NCI-H82 (cell line): ENCODE data around the gene AKT3.
"Not testable (repeated sequence)": the region's sequence is repeated elsewhere in the genome, so short reads cannot be mapped to it uniquely, and the experiment has no call there.

Experiments
- DNase-seq: peaks from one replicate; lab custom pipeline; 2025; lab: John Stamatoyannopoulos, UW

AKT3 gene

DNA sequence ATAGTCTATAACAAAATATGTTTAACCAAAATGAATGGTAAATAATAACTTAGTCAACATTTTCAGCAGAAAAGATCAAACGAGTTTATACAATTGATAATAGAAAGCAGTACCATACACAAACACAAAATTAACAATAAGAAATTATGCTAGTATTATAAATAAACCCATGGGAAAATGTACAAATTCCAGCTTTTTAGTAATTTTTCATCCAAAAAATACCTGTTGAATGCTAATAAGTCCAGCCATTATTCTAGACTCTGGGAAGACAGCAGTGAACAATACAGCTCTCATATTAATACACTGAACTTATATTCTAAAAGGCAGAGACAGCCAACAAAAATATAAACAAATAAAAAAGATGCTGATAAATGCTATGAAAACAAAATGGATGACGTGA is 66.3 kb downstream of the AKT3 start:
- DNase-seq: no peak

DNA sequence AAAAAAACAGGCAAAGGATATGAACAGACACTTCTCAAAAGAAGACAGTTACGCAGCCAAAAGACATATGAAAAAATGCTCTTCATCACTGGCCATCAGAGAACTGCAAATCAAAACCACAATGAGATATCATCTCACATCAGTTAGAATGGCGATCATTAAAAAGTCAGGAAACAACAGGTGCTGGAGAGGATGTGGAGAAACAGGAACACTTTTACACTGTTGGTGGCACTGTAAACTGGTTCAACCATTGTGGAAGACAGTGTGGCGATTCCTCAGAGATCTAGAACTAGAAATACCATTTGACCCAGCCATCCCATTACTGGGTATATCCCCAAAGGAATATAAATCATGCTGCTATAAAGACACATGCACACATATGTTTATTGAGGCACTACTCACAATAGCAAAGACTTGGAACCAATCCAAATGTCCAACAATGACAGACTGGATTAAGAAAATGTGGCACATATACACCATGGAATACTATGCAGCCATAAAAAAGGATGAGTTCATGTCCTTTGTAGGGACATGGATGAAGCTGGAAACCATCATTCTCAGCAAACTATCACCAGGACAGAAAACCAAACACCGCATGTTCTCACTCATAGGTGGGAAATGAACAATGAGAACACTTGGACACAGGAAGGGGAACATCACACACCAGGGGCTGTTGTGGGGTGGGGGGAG is 77.5 kb downstream of the AKT3 start:
- DNase-seq: not testable (repeated sequence)

DNA sequence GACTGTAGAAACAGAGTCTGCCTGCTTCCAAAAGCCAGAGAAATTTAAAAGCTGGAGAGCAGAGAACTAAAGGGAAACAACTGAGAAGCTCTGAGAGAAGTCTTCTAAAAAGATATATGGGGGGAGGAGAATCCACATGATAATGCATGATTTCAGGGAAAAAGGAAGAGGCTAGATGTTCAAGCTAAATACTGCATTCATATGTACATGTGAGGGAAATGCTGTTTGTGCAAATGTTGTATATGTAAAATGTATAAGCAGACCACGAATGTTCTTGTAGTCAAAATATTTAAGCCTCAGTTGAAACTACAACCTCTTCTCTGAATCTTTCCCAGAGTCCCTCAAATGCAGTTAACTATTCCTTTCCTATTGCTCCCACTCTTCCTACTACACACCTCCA is 79.2 kb downstream of the AKT3 start:
- no peak for DNase-seq

DNA sequence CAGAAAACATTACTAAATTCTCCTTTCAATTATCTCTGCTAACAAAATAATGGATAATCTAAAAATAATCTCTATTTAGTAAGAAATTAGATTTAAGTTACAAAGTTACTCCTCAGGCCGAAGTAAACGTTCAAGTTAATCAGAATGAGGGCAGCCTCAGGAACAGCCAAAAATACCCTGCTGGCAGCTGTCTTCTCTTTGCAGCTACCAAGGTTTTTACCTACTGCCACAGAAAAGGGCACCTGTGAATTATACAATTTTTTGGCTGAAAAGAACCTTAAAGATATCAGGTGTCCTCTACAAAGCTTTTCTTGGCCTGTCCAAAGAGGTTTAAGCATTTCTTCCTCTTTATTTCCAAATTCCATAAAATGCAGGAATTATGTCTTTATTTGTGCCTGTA is 84.4 kb downstream of the AKT3 start:
- DNase-seq: no peak

DNA sequence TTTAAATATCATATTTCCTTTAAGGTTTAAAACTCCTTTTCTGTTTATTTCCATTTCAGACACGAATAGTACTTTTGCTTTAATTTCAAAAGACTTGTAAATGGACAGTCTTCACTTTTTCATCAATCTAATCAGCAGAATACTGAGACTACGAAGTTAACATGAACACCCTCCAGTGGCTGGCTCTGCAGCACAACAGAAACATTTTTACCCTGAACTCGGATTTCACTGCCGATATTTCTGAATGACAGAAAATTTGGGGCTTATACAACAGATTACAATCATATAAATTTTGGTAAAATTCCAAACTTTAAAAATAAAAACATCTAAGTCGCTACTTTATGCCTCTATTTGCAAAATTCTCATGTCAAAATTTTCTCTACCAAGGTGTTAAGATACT is 86.2 kb downstream of the AKT3 start:
- DNase-seq: no peak

DNA sequence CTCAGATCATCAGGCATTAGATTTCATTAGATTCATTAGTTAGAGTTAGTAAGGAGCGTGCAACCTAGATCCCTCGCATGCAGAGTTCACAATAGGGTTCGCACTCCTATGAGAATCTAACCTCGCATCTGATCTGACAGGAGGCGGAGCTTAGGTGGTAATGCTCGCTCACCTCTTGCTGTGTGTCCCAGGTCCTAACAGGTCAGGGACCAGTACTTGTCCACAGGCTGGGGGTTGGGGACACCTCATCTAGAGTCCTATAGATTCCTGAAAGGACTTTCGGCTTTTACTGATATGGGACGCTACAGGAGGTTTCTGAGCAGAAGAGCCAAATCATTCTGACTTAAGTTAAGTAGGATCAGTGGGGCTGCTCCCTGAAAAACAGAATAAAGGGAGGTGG is 91.4 kb downstream of the AKT3 start:
- no peak for DNase-seq

DNA sequence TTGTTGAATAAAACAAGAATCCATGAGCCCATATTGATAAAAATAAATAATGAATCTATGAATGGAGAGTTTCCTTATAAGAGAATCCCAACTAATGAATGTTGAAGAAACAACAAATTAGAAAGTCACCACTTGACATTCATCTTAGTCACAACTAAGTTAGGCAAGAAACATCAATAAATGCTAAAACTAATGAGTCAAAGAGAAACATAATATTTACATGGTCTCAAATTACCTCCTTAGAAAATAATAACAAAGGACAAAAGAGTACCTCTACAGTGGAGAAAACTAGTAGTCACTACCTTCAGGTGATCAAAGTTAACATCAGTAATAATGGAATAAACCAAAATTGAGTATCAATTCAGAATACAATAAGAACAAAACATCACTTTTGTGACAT is 93.5 kb downstream of the AKT3 start:
- no peak for DNase-seq

DNA sequence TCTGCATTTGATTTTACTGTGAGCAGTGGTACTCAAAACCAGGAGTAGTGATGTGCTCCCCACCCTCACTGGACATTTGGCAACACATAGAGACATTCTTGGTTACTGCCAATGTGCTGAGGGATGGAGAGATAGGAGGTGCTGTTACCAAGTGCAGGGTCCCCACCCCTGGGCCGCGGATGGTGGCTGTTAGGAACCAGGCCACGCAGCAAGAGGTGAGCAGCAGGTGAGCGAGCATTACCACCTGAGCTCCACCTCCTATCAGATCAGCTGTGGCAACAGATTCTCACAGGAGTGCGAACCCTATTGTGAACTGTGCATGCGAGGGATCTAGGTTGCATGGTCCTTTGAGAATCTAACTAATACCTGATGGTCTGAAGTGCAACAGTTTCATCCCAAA is 95.7 kb downstream of the AKT3 start:
- no peak for DNase-seq

DNA sequence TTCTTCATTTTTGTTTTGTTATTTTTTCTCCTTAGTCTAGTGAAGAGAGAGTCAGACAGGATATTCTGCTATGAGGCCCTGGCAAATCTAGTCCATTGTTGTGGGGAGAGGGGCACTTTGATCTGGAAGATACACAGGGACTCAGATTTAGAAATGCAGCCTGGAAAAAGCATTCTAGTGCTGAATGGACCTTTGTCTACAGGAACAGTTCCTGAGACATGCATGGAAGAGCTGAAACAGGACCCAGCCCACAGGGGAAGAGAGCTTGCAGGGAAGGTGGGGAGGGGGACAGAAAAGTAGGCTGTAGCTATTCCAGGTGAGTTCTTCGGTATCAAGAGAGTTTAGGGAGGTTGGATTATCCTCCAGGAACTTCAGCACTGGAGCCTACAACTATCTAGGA is 98.5 kb downstream of the AKT3 start:
- DNase-seq: no peak

DNA sequence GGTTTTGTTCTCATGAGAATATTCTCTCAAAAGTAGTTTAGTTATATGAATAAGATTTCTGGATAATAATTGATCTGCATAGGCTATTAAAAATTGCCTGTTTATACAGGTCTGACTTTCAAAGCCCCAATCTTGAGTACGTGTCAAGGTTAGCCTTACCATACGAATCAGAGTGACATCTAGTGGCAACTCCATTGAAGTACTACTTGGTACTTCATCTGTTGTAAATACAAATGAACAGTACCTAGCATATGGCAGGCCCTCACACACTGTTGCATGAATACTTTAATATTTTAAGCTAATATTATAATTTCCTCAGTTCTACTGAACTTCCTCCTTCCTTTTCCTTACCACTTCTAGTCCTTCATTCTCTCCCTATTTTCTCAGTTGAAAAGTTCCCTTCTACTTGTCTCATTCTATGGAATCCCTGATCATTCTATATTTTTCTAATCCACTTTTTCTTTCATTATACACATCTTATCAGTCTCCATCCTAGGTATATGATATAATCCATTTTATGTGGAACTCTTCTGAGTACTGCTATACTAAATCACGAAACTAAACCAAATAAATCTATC is 101.2 kb downstream of the AKT3 start:
- DNase-seq: peak; percentile 93

DNA sequence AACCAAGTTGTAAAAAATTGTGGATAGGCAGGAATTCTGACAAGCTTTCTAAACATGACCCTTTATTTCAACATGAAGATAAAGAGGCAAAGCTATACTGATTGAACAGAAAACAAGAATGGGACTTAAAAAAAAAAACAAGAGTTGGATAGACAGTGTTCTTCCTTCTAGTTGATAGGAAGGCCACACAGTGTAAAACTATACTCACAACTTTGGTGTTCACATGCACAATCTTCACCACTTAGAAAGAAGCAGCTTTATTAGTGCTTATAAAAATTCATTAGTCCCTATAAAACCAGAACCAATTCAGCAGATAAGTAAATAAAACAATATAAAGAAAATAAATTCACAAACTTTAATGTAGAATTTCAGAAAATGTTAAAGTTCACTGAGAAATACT is 101.8 kb downstream of the AKT3 start:
- no peak for DNase-seq

DNA sequence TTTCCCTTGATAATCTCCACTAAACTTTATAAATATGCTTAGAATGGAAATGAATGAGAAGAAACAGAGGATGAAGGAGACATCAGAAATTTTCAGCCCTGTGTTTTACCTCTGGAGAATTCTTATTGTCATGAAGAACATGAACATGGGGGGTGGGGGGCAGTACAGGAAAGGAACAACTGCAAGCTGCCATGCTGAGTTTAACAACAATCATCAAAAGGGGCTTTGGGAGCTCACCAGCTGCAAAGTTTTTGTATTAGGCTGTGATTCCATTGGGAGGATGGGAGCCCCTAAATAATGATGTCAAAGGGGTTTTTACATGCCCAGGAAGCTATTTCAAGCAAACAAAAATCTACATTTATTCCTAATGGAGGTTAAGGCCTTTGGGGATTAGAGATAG is 103.3 kb downstream of the AKT3 start:
- DNase-seq: no peak

DNA sequence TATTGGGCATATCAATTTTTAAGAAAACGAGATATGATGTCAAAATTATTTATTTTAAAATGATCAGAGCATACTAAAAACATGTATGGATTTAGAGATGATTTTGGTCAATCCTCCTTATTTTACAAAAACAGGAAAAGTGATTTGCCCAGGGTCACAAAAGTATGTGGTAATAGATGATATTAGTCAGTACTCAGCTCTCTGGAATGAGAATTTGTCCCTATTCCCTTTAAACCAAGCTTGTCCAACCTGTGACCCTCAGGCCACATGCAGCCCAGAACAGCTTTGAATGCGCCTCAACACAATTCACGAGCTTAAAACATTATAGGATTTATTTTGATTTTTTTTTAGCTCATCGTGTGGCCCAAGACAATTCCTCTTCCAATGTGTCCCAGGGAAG is 104.7 kb downstream of the AKT3 start:
- no peak for DNase-seq

DNA sequence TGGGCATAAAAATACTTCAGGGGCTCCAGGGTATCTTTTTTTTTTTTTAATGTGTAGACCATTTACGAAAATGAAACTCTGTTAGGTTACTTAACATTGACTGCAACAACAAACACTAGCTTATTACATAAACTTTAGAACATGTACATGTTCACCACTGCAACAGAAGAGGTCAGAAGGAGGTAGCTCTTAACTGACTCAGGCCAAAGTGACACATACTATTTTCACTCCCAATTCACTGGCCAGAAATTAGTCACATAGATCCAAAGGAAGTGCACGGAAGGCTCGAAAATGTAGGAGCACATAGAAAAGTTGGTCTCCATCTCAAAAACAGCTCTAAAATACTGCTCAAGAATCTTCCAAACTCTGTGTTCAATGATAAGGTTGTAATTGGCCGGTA is 107.2 kb downstream of the AKT3 start:
- no peak for DNase-seq

DNA sequence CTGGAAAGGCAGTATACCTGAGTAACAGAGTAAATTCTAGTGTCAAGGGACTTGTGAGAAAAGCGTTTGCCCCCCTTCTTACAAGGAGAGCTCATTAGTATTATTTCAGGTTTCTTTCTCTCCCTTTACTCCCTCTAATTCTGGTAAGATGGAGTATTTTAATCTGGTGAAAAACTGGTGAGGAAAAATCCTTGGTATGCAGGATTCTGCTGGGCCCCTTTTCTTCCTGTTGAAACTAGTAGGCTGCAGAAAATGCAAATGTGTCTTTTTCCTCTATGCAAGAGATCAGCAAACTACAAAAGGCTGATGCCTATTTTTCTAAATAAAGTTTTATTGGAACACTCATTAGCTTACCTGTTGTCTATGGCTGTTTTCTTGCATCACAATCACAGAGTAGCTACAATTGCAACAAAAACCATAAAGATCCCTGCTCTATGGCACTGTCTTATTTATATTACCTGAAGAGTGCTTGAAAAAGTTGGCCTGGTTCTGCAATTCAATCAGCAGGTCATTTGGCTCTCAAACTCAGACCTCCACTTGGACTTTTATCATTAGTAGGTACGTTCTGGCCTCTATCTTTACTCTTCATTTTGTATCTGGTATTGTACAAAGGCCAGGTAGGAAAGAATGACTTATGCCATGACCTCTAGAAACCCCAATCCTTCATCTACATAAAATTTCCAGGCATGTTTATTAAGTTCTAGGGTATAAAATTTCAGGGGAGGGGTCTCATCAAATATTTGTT is 109.6 kb downstream of the AKT3 start:
- DNase-seq: no peak

DNA sequence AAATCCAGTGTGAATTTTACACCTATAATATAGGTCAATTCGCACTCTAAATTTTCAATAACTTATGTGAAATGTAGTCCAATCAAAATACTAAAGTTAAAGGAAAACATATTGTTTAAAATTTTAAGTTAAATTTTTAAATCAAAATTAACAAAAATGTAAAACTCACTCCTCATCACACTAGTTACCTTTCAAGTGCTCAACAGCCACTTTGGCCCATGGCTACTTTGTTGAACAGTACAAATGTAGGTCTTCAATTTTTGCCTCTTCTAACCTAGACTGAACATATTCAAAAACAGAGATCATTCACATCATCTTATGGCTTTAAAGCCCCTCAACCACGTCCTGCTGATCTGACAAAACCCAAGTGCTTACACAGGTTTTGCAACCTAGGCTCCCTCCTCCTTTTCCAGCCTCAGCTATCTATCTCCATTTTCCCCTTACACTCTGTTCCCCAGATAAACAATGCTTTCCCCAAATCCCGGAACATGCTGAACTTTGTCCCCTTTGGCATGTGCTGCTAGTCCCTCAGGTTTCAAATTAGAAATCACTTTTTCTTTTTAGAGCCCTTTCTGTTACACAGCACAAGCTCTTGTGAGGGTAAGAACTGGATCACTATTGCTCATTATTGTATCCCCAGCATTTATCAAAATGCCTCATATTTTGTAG is 110.6 kb downstream of the AKT3 start:
- DNase-seq: no peak

DNA sequence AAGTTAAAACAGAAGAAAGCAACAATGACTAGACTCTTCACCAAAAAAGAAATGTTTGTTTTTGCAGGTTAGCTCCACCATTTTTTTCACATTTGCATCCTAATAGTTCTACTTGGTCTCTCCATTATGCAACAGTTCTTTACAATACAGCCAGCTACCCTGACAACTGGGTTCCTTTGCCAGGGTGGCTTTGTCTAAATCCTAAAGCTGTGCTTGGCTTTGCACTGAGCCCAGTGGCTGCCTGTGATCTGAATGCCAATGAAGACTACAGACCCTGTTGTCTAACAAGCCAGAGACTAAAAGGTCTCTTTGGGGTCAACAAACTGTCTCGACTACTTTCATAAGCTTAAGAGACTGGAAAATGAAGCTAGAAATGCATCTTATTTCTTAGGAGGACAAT is 112.0 kb downstream of the AKT3 start:
- no peak for DNase-seq

DNA sequence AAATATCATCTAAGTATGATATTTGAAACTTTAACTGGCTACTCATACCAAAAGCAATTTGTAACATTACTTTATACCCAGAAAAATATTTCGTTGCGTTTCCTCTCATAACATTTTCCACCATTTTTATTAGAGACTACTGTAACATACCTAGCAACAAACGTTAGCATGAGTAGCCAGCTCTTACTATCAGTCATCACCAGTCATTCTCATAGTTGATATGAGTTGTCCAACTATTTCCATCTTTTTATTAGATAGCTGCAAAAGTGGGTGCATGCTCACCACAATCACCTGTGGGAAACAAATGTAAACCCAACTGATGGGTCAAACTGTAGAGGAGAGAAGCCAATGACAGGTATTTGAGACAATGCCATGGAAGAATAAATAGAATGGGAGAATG is 114.6 kb downstream of the AKT3 start:
- no peak for DNase-seq

DNA sequence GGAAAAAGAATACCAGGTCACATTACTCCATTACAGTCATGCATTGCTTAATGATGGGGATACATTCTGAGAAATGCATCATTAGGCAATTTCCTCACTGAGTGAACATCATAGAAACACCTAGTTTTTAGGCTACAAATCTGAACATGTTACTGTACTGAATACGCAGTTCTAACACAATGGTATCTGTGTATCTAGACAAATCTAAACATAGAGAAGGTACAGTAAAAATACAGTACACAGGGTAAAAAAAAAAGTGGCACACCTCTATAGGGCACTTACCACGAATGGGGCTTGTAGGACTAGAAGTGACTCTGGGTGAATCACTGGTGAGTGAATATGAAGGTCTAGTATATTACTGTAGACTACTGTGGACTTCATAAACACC is 115.7 kb downstream of the AKT3 start:
- DNase-seq: no peak

DNA sequence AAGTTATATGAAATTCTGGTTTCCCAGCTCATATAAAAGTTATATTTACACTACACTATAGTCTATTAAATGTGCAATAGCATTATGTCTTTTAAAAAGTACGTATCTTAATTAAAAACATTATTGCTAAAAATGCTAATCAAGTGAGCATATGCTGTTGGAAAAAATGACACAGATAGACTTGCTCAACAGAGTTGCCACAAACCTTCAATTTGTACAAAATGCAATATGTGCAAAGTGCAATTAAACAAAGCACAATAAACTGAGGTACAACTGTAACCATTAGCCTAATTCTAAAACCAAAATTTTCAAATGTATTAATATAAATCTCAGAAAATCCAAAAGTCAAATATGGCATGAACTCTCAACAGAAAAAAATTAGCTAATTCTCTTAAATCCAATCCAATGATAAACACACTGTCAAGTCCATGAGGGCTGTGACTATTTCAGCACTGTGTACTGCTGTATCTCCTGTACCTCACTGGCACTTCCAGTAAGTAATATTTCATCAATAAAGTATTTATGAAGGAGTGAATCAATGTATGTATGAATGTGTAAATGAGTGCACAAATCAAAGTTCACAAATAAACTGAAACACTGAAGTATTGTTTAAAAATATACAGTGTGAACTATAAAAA is 116.3 kb downstream of the AKT3 start:
- DNase-seq: no peak

DNA sequence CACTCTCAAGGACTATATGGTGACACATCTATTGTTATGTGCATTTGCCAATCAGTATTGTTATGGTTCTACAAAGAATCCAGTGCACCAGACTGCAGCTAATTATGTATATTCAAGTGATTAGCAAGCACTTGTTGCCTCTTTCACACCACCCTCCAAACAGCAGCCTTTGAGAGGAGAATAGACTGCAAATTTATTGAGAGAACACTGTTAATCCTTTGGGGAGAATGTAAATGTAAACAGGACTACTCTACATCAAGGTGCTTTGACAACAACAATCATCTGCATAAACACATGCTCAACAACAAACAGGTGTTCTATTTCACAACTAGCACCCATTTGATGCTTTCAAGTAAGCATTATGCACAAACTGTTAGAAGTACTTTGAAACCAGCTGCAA is 117.4 kb downstream of the AKT3 start:
- no peak for DNase-seq

DNA sequence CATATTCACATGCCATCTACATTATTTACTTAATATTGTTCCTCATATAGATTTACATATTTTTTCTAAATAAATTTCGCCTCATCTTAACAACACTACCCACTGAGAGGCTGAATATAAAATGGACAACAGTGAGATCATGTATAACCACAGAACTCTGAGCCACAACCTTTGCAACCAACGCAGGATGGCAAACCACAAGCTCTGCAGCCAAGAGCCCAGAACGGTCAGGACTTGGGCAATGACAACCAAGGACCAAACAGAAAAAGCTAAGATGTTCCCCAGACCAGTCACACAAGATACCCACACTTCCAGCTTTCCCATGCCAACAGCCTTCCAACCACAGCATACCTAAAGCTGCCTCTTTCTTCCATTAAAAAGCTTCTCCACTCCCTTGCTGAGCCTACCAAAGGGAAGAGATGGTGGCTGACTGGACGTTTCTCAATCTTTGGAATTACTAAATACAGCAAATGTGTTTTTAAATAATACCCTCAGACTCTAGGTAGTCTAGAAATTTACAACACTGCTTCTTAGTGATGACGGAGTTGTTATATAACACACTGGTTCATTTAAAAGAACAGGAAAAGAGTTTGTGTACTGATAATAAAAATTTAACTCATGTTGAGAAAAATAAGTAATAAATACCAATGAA is 117.9 kb downstream of the AKT3 start:
- no peak for DNase-seq
